ENCODE measurements around the gene MYADM.

The MYADM gene

GRCh38 chr19:53909471-53910169 lies 41.9 kb downstream of the MYADM start:
- peaks cover 21% of the 10 kb centered on the region for H3K4me1 Mint-ChIP-seq
- ATAC-seq = no peak
- H3K4me3 Mint-ChIP-seq = no peak overlapping the region
- peaks cover 76% of the 10 kb centered on the region for H3K27me3 Mint-ChIP-seq
- H3K36me3 Mint-ChIP-seq = peaks cover 12% of the 10 kb centered on the region
- peaks cover 18% of the 10 kb centered on the region for H3K9me3 Mint-ChIP-seq
- no peak overlapping the region for H3K27ac Mint-ChIP-seq

GRCh38 chr19:53910170-53910518 lies 42.5 kb downstream of the MYADM start:
- H3K36me3 Mint-ChIP-seq = peaks cover 12% of the 10 kb centered on the region
- no peak for ATAC-seq
- H3K4me3 Mint-ChIP-seq = no peak overlapping the region
- peaks cover 22% of the 10 kb centered on the region for H3K9me3 Mint-ChIP-seq
- H3K4me1 Mint-ChIP-seq = peaks cover 21% of the 10 kb centered on the region
- H3K27me3 Mint-ChIP-seq = peaks cover 73% of the 10 kb centered on the region
- H3K27ac Mint-ChIP-seq = no peak overlapping the region

GRCh38 chr19:53912653-53913052 lies 45.0 kb downstream of the MYADM start:
- Mint-ChIP-seq H3K27ac (no peak overlapping the region), H3K4me3 (no peak overlapping the region), H3K4me1 (peaks cover 10% of the 10 kb centered on the region), H3K9me3 (peaks cover 28% of the 10 kb centered on the region), H3K27me3 (peaks cover 47% of the 10 kb centered on the region), H3K36me3 (peaks cover 7% of the 10 kb centered on the region)
- ATAC-seq = no peak

GRCh38 chr19:53915000-53915399 lies 47.3 kb downstream of the MYADM start:
- no peak overlapping the region for H3K27ac Mint-ChIP-seq
- H3K4me3 Mint-ChIP-seq = no peak overlapping the region
- no peaks in the 10 kb centered on the region for H3K4me1 Mint-ChIP-seq
- H3K36me3 Mint-ChIP-seq = no peaks in the 10 kb centered on the region
- peaks cover 24% of the 10 kb centered on the region for H3K27me3 Mint-ChIP-seq
- peaks cover 20% of the 10 kb centered on the region for H3K9me3 Mint-ChIP-seq
- ATAC-seq = no peak

GRCh38 chr19:53916004-53916403 lies 48.3 kb downstream of the MYADM start:
- no peak overlapping the region for H3K4me3 Mint-ChIP-seq
- H3K4me1 Mint-ChIP-seq = no peaks in the 10 kb centered on the region
- H3K27ac Mint-ChIP-seq = no peak overlapping the region
- H3K36me3 Mint-ChIP-seq = no peaks in the 10 kb centered on the region
- peaks cover 14% of the 10 kb centered on the region for H3K27me3 Mint-ChIP-seq
- peaks cover 20% of the 10 kb centered on the region for H3K9me3 Mint-ChIP-seq
- no peak for ATAC-seq

- Mint-ChIP-seq H3K27ac (no peak overlapping the region), H3K36me3 (no peaks in the 10 kb centered on the region), H3K9me3 (peaks cover 16% of the 10 kb centered on the region), H3K4me1 (no peaks in the 10 kb centered on the region), H3K27me3 (peaks cover under 1% of the 10 kb centered on the region), H3K4me3 (no peak overlapping the region)
- ATAC-seq = no peak
Observed at GRCh38 chr19:53917356-53917755, 49.7 kb downstream of the MYADM start.
